Measurements from ENCODE around the gene RNF181.
"Not testable (repeated sequence)": the region's sequence is repeated elsewhere in the genome, so short reads cannot be mapped to it uniquely, and the experiment has no call there.

RNF181 gene

GRCh38 chr2:85595301-85596025 is at the start of gene RNF181:
Gene RNF181 (plus strand): TSS chr2:85595745. CDS start chr2:85595764, 19 bp downstream.
- DNase-seq, result peak; percentile 97

DNA sequence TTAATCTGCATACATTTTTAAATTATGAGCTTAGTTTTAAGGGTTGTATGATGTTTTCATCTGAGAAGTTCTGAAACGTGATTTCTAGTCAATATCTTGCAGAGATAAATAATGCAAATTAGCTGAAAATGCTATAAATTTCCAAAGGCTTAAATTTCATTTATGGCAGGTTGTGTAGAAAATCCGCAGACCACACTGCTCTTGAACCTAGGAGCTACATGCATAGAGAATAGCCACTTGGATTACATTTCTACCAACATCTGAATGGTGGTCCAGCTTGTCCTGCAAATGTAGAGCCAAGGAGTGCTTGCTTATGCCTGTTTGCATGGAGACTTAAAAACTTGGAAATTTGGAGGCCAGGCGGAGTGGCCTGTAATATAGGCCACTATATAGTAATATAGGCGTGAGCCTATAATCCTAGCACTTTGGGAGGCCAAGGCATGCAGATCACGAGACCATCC is 49.7 kb upstream of the RNF181 start:
- DNase-seq, result no peak

- no peak for DNase-seq
These were observed 48.3 kb upstream of the RNF181 start for GRCh38 chr2:85547089-85547858.

GRCh38 chr2:85547859-85548607 is 47.5 kb upstream of the RNF181 start:
- DNase-seq, result no peak

DNA sequence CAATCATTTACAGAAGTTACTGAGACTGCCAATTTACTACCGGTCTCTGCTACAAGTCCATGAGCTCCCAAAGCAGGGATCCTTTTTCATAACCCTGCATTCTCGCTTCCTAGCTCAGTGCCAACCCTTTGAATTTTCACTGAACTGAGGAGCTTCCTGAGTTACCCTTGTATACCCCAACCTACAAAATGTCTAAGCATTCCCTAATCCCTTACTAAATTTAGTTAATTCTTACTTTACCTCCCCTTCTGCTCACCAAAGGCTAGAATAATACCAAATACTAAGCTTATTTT is 47.0 kb upstream of the RNF181 start:
- DNase-seq, result no peak

GRCh38 chr2:85549095-85549494 is 46.5 kb upstream of the RNF181 start:
- DNase-seq, result no peak

DNA sequence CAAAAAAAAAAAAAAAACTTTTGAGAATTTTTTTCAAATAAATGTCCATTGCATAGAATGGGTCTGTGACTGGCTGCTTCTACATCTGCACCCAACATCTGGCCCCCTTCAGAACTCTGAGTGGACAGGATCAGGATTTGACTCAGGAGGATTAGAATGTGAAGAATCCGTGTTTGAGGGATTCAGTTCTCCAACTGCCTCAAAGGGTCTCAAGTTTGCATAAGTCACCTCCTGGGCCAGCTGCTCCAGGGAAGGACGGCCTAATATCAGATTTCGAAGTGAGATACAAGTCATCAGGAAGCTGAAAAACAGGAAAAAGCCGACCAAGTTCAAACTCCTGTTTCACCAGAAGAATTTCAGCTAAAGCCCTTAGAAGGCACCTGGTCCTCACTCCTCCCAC is 45.7 kb upstream of the RNF181 start:
- DNase-seq, result no peak

GRCh38 chr2:85550486-85550885 is 45.1 kb upstream of the RNF181 start:
- no peak for DNase-seq

- peak; percentile 61 for DNase-seq
These were observed 43.6 kb upstream of the RNF181 start for GRCh38 chr2:85551698-85552678.

- DNase-seq, result no peak
These were observed 42.4 kb upstream of the RNF181 start for GRCh38 chr2:85553184-85553583.

- DNase-seq, result no peak
These were observed 40.4 kb upstream of the RNF181 start for GRCh38 chr2:85554980-85555612.

GRCh38 chr2:85557130-85557529 is 38.4 kb upstream of the RNF181 start:
- DNase-seq, result no peak

DNA sequence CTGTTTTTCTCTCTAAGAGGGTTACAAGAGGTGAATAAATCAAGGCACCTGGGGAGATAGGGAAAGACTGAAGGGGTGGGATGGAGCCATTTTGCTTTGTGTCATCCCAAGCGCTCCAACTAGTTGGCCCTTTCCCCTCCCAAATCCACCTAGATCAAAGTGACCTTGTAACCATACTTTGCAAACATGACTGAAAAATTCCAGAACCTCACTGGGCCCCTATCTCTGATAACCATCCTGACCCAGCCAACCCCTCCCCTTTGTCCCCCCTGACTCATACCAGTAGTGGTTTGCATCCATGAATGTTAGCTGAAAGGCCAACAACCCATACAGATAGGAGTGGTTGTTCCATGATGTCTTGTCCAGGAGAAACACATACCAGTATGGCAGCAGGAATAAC is 37.4 kb upstream of the RNF181 start:
- DNase-seq, result no peak

DNA sequence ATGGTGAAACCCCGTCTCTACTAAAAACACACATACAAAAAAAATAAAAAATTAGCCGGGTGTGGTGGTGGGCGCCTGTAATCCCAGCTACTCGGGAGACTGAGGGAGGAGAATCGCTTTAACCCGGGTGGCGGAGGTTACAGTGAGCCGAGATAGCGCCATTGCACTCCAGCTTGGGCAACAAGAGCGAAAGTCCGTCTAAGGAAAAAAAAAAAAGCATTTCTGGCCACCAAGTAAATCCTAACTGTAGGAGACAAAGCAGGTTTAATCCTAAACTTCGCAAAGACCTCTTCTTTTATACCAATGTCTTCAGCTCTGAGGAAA is 35.2 kb upstream of the RNF181 start:
- not testable (repeated sequence) for DNase-seq

DNA sequence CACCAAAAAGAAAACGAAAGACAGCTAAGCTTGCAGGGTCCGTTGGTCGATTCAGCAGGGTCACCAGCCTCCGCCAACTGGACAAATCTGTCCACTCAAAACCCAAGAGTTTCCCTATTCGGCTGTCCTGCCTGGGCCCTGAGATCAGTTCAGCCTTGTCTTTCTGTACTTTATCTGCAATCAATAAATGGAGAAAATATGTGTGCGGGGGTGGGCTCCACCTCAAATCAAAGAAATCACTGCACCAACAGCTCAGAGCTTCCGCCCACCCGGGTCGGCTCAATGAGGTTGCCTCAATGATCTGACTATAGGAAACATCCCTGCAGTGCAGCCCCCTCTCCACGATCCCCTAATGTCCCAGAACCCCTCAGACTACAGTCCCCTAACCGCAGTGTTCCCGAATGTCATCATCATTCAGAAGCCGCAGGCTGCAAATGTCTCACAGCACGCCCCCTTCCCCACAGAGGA is 34.7 kb upstream of the RNF181 start:
- DNase-seq, result no peak

DNA sequence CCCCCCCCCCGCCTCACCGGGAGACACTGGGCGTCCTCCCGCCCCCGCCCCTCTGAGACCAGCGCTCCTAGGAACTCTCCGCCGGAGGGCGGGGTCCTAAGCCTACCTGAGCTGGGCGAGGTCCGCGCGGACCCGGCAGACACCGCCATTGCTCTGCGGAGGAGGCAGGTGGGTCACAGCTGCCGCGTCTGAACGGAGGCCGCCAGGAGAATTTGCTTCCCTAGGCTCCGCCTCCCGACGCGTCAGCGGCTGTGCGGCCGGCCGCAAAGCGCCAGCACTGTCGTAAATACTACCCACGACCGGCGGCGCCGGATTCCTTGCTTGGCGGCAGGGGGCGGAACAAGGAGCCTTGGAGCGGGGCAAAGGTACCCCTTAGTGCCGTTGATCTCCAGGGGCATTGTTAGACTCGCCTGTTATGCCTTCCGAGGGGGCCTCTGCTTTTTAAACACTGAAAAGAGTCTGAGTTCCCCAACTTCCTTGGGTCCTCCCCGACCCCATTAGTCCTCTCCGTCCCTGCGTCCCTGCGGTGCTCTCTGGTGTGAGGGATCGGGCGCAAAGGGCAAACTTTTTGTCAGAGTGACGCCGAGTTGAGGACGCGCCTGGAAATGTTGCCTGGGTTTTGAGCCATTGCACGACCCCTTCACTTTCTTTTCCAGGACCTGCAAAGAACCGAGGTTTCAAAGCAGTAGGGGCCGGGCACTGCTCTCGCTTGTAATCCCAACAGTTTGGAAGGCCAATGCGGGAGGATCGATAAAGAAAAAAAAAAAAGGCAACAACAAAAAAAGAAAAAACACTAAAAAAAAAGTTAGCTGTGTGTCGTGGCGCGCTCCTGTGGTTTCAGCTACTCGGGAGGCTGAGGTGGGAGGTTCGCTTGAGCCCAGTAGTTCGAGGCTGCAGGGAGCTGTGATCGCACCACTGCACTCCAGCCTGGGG is 34.0 kb upstream of the RNF181 start, which contains the start of gene GGCX:
Gene GGCX (minus strand): TSS at position 214 of the 933 bp plus-strand sequence. CDS start 65 bp downstream, at position 149.
- DNase-seq, result peak; percentile 87

DNA sequence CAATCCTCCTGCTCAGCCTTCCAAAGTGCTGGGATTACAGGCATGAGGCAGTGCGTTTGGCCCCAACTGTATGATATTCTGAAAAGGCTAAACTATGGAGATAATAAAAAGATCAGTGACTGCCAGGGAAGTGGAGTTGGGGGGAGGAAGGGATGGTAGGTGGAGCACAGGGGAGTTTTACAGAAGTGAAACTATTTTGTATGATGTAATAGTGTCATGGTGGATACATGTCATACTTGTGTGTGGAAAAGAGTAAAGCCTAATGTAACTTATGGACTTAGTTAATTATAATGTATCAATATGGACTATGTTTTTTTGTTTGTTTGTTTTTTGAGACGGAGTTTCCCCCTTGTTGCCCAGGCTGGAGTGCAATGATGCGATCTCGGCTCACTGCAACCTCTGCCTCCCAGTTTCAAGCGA is 31.4 kb upstream of the RNF181 start:
- no peak for DNase-seq

DNA sequence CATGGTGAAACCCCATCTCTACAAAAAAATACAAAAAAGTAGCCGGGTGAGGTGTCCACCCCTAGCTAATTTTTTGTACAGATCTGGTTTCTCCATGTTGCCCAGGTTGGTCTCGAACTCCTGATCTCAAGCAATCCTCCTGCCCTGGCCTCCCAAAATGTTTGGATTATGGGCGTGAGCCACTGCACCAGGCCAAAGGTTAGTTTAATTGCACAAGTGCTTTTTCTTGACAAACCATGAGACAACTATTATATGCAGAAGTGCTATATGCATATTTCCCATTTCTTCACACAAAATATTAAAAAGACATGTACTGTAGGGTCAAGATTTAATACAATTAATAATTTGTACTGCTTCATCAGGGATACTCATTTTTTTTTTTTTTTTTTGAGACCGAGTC is 29.3 kb upstream of the RNF181 start:
- DNase-seq, result no peak

GRCh38 chr2:85575739-85576138 is 19.8 kb upstream of the RNF181 start:
- no peak for DNase-seq

DNA sequence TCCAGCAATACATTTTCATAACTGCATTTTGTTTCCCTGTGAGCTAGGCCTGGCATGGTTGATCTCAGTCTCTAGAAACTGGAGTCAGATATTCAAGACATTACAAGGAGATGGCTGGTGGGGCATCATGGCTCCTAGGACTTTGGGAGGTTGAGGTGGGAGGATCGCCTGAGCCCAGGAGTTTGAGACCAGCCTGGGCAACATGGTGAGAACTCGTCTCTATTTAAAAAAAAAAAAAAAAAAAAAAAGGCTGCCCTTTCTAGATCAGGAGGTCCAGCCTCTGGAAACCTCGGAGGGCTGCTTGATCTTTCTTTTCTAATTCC is 18.5 kb upstream of the RNF181 start:
- DNase-seq, result no peak

All from DMS79 (cell line).